Smooth muscle cell (in vitro differentiated cells): Measurements from ENCODE around the gene PELI1. TPM values are rescaled to one million over a fixed set of nuclear protein-coding genes. Genes with fewer than 3 reads are reported as not detected.

Experiments
- DNase-seq: peaks from one replicate; lab custom pipeline; 2025; ENCODE audit not compliant: unreplicated experiment; lab: John Stamatoyannopoulos, UW
- H2AFZ ChIP-seq: fragments of 200-600 bp; sonication (generic); 2 replicates; pipeline ENCODE4 v1.6.0; 2016; ENCODE audit warnings: antibody characterized with exemption, low read depth, mild to moderate bottlenecking
- H3F3A ChIP-seq: fragments of 200-600 bp; sonication (generic); 2 replicates; pipeline ENCODE4 v1.6.0; 2017; ENCODE audit warnings: antibody characterized with exemption, low read depth
- H3K27ac ChIP-seq: fragments of 200-600 bp; sonication (generic); 2 replicates; pipeline ENCODE4 v1.5.1; 2016; ENCODE audit warnings: low read depth, mild to moderate bottlenecking
- H3K27me3 ChIP-seq: fragments of 200-600 bp; sonication (generic); 2 replicates; pipeline ENCODE4 v1.6.1; 2016; ENCODE audit warnings: low read depth, mild to moderate bottlenecking
- H3K36me3 ChIP-seq: fragments of 200-600 bp; sonication (generic); 2 replicates; pipeline ENCODE4 v1.5.1; 2016; ENCODE audit warnings: low read depth
- H3K4me1 ChIP-seq: fragments of 200-600 bp; sonication (generic); 2 replicates; pipeline ENCODE4 v1.5.1; 2016; ENCODE audit warnings: low read depth
- H3K4me2 ChIP-seq: fragments of 200-600 bp; sonication (generic); 2 replicates; pipeline ENCODE4 v1.6.0; 2016; ENCODE audit warnings: mild to moderate bottlenecking
- H3K4me3 ChIP-seq: fragments of 200-600 bp; sonication (generic); 2 replicates; pipeline ENCODE4 v1.5.1; 2016; ENCODE audit warnings: mild to moderate bottlenecking
- H3K79me2 ChIP-seq: fragments of 200-600 bp; sonication (generic); 2 replicates; pipeline ENCODE4 v1.6.0; 2016; ENCODE audit warnings: low read depth, mild to moderate bottlenecking
- H3K9ac ChIP-seq: fragments of 200-600 bp; sonication (generic); 2 replicates; pipeline ENCODE4 v1.6.0; 2016; ENCODE audit warnings: low read depth
- H3K9me3 ChIP-seq: fragments of 200-600 bp; sonication (generic); replicated peaks from 2 replicates; pipeline ENCODE4 v1.5.1; 2016; ENCODE audit warnings: low read depth
- H4K20me1 ChIP-seq: fragments of 200-600 bp; sonication (generic); 2 replicates; pipeline ENCODE4 v1.6.0; 2016; ENCODE audit warnings: low read depth
- WGBS: methylation state at CpG from one replicate; pipeline ENCODE4 v1.1.7; 2016; ENCODE audit warnings: low lambda C conversion rate; 5-methylcytosine and 5-hydroxymethylcytosine counted together
- polyA plus RNA-seq: library from polyadenylated mRNA; unstranded; fragments of >200 nt; fragmentation: Nextera tagmentation; extraction: Ambion mirVana; gene quantifications from 2 replicates; pipeline ENCODE4 v1.2.1, GENCODE V29; 2016
- total RNA-seq: library from RNA; depleted of rRNA; stranded (reverse); fragments of >200 nt; gene quantifications from 2 replicates; pipeline ENCODE4 v1.2.3, GENCODE V29; 2014
- TF ChIP-seq, protein P1 (sequence below): fragments of 200-600 bp; sonication (generic); IDR thresholded peaks from 2 replicates; pipeline ENCODE4 v1.5.1; 2017; ENCODE audit warnings: borderline replicate concordance, mild to moderate bottlenecking, antibody characterized with exemption; ENCODE audit not compliant: insufficient read depth, poor library complexity, severe bottlenecking

The PELI1 gene
- total and polyA plus RNA-seq, 2 experiments from 2014 or later, result 16.2 to 61.0 TPM

DNA sequence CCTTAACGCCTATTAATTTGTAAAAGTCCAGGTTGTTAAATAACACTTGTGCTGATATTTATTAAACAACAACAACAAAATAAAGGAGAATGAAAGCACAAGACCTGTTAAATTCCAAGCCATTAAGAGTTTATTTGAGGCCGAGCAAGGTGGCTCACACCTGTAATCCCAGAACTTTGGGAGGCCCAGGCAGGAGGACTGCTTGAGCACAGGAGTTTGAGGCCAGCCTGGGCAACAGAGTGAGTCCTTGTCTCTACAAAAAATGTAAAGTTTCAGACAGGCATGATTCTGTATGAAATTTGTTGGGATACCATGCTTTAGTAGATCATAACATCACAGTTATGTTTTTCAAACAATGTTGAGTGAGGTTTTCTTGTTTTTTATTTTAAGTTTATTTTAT, 17.1 kb downstream of the PELI1 start:
- Histone ChIP-seq H4K20me1 (peaks cover 47% of the 10 kb centered on the region), H3K27ac (no peak overlapping the region), H3K9ac (no peak overlapping the region), H3K79me2 (peaks cover 99% of the 10 kb centered on the region), H3K4me2 (no peak overlapping the region), H2AFZ (no peak overlapping the region), H3K9me3 (no peaks in the 10 kb centered on the region), H3K4me1 (peaks cover 9% of the 10 kb centered on the region), H3F3A (no peaks in the 10 kb centered on the region), H3K27me3 (no peaks in the 10 kb centered on the region), H3K36me3 (no peaks in the 10 kb centered on the region), H3K4me3 (no peak overlapping the region)
- no peak for DNase-seq
- WGBS, result 99% methylated on average over 2 of the region's 2 CpGs
- TF ChIP-seq, protein P1, sequence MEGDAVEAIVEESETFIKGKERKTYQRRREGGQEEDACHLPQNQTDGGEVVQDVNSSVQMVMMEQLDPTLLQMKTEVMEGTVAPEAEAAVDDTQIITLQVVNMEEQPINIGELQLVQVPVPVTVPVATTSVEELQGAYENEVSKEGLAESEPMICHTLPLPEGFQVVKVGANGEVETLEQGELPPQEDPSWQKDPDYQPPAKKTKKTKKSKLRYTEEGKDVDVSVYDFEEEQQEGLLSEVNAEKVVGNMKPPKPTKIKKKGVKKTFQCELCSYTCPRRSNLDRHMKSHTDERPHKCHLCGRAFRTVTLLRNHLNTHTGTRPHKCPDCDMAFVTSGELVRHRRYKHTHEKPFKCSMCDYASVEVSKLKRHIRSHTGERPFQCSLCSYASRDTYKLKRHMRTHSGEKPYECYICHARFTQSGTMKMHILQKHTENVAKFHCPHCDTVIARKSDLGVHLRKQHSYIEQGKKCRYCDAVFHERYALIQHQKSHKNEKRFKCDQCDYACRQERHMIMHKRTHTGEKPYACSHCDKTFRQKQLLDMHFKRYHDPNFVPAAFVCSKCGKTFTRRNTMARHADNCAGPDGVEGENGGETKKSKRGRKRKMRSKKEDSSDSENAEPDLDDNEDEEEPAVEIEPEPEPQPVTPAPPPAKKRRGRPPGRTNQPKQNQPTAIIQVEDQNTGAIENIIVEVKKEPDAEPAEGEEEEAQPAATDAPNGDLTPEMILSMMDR, result no peak

DNA sequence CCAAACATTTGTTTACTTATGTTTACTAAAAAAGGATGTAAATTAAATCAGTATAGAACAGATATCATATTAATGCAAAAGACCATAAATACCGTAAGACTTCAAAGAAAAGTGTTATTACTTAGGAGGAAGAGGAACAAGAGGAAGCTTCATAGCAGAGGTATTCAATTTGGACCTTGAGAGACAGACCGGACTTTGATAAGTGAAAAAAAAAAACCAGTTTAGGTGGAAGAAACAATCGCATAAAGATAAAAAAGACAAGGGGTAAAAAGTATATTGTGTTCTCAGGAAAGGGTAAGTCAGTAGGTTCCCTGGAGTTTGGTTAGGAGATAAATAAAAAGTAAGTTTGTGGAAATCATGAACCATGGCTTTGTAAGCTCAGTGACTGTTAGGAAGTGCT, 17.6 kb downstream of the PELI1 start:
- Histone ChIP-seq H3K27ac (no peak overlapping the region), H3K79me2 (peaks cover 99% of the 10 kb centered on the region), H3K36me3 (no peaks in the 10 kb centered on the region), H3K27me3 (no peaks in the 10 kb centered on the region), H3K4me3 (no peak overlapping the region), H3F3A (no peaks in the 10 kb centered on the region), H3K4me1 (peaks cover 9% of the 10 kb centered on the region), H4K20me1 (peaks cover 50% of the 10 kb centered on the region), H3K4me2 (no peak overlapping the region), H3K9ac (no peak overlapping the region), H3K9me3 (no peaks in the 10 kb centered on the region), H2AFZ (no peak overlapping the region)
- TF ChIP-seq, protein P1, result no peak
- no peak for DNase-seq
- 97% methylated on average over 3 of the region's 3 CpGs for WGBS

DNA sequence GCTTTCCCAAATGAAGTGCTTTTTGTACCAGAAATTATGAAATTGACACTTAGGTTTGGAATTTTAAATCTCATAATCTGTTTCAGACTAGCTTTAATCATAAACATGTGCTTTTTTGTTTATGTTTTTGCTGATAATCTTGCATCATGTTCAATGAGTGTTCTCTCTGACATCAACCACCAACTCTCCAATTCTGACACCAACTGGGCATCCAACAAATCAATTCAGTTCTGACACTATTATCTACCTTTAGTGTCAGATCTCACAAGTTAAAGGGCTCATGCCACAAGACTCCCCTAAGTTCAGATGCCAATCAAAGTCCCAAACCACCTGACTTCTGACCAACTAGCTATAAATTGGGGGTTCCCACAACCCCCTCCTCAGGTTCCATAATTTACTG, 19.6 kb downstream of the PELI1 start:
- H3K79me2 ChIP-seq, result peaks cover 99% of the 10 kb centered on the region
- H3K36me3 ChIP-seq, result no peaks in the 10 kb centered on the region
- no peak overlapping the region for H3K4me2 ChIP-seq

DNA sequence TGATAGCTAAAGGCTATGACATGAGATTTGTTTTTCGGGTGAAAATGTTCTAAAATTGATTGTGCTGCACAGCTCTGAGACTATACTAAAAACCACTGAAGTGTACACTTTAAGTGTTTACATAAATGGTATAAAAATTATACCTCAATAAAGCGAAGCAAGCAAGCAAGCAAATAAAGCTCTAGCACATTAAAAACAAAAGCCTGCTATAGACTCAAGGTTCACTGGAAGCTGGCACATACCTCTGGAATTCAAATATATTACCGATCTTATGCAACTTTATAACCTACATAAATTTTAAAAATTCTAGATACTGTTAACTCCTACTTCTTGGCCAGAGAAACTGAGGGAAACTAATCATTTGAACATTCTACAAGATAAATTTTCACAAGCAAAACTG, 20.1 kb downstream of the PELI1 start:
- Histone ChIP-seq H3F3A (no peaks in the 10 kb centered on the region), H3K4me2 (no peak overlapping the region), H3K27me3 (no peaks in the 10 kb centered on the region), H3K79me2 (peaks cover 99% of the 10 kb centered on the region), H3K27ac (no peak overlapping the region), H3K9ac (no peak overlapping the region), H3K36me3 (no peaks in the 10 kb centered on the region), H3K9me3 (no peaks in the 10 kb centered on the region), H3K4me3 (no peak overlapping the region), H4K20me1 (peaks cover 72% of the 10 kb centered on the region), H3K4me1 (peaks cover 5% of the 10 kb centered on the region), H2AFZ (no peak overlapping the region)
- WGBS, result 86% methylated on average over 3 of the region's 3 CpGs
- no peak for DNase-seq
- TF ChIP-seq, protein P1, result no peak

More for the DNA sequence above, 19.6 kb downstream of the PELI1 start:
- Histone ChIP-seq H3K4me3 (no peak overlapping the region), H3K9ac (no peak overlapping the region), H3K9me3 (no peaks in the 10 kb centered on the region), H3K27me3 (no peaks in the 10 kb centered on the region), H3K4me1 (peaks cover 9% of the 10 kb centered on the region), H2AFZ (no peak overlapping the region), H3F3A (no peaks in the 10 kb centered on the region), H4K20me1 (peaks cover 70% of the 10 kb centered on the region), H3K27ac (no peak overlapping the region)
- TF ChIP-seq, protein P1, result no peak
- no peak for DNase-seq
